HepG2 (cell line): ENCODE measurements around the gene FAM229A. TPM values are rescaled to one million over a fixed set of nuclear protein-coding genes. Genes with fewer than 3 reads are reported as not detected.

Source experiments
- ARID5B ChIP-seq: IDR thresholded peaks from 2 replicates; pipeline ENCODE4 v1.4.0; 2020; ENCODE audit warnings: mild to moderate bottlenecking, missing genetic modification reagents
- FOXO1 ChIP-seq: sonication (generic); formaldehyde crosslinking; IDR thresholded peaks from 2 replicates; pipeline ENCODE4 v1.4.0; 2020; ENCODE audit warnings: missing genetic modification reagents
- KDM5A ChIP-seq: fragments of 200-600 bp; sonication (generic); IDR thresholded peaks from 2 replicates; pipeline ENCODE4 v1.7.0; 2018; ENCODE audit warnings: antibody characterized with exemption, mild to moderate bottlenecking, low read length, borderline replicate concordance
- MAZ ChIP-seq, 2 experiments: sonication (generic) in 1 of 2; formaldehyde crosslinking in 1 of 2; IDR thresholded peaks; 2 replicates each; pipeline versions ENCODE4 v1.5.0 to v1.6.1; 2012 to 2020; ENCODE audit warnings: low read depth in 2 of 2, mild to moderate bottlenecking in 2 of 2, borderline replicate concordance in 1 of 2, improper control_type of control experiment in 1 of 2, low read length in 1 of 2, missing genetic modification reagents in 1 of 2, moderate library complexity in 1 of 2
- RBFOX2 ChIP-seq: fragments of 200-400 bp; formaldehyde crosslinking; IDR thresholded peaks from 2 replicates; pipeline ENCODE4 v1.6.1; 2017; ENCODE audit warnings: low read depth, mild to moderate bottlenecking, low read length
- SAFB2 ChIP-seq: sonication (generic); formaldehyde crosslinking; IDR thresholded peaks from 2 replicates; pipeline ENCODE4 v1.5.1; 2020; ENCODE audit warnings: missing genetic modification reagents, low read depth, mild to moderate bottlenecking, borderline replicate concordance
- SOX6 ChIP-seq, 2 experiments: fragments of 450-650 bp in 1 of 2; sonication (generic) in 1 of 2; formaldehyde crosslinking in 1 of 2; IDR thresholded peaks; 2 replicates each; pipeline versions ENCODE4 v1.4.0 to v1.6.1; 2017 to 2020; ENCODE audit warnings: antibody characterized with exemption in 1 of 2, mild to moderate bottlenecking in 1 of 2, missing genetic modification reagents in 1 of 2
- TEF ChIP-seq: sonication (generic); formaldehyde crosslinking; IDR thresholded peaks from 2 replicates; pipeline ENCODE4 v1.5.0; 2020; ENCODE audit warnings: missing genetic modification reagents
- ZMYM3 ChIP-seq: sonication (generic); formaldehyde crosslinking; IDR thresholded peaks from 2 replicates; pipeline ENCODE4 v1.5.1; 2020; ENCODE audit warnings: mild to moderate bottlenecking, missing genetic modification reagents
- ZNF253 ChIP-seq: sonication (generic); formaldehyde crosslinking; IDR thresholded peaks from 2 replicates; pipeline ENCODE4 v1.8.0; 2022; ENCODE audit warnings: mild to moderate bottlenecking, missing genetic modification reagents, borderline replicate concordance
- ZNF30 ChIP-seq: sonication (generic); formaldehyde crosslinking; IDR thresholded peaks from 2 replicates; pipeline ENCODE4 v1.5.0; 2020; ENCODE audit warnings: mild to moderate bottlenecking, missing genetic modification reagents
- ZNF367 ChIP-seq: sonication (generic); formaldehyde crosslinking; IDR thresholded peaks from 2 replicates; pipeline ENCODE4 v1.4.0; 2020; ENCODE audit warnings: missing genetic modification reagents, borderline replicate concordance
- ZNF546 ChIP-seq: sonication (generic); formaldehyde crosslinking; conservative IDR thresholded peaks from 2 replicates; pipeline ENCODE4 v1.8.1; 2023; ENCODE audit warnings: mild to moderate bottlenecking, missing genetic modification reagents
- ZNF841 ChIP-seq: sonication (generic); formaldehyde crosslinking; IDR thresholded peaks from 2 replicates; pipeline ENCODE4 v1.8.1; 2023; ENCODE audit warnings: missing genetic modification reagents, borderline replicate concordance
- ZNF850 ChIP-seq: sonication (generic); formaldehyde crosslinking; conservative IDR thresholded peaks from 2 replicates; pipeline ENCODE4 v1.9.0; 2021; ENCODE audit warnings: mild to moderate bottlenecking, missing genetic modification reagents
- polyA plus RNA-seq, 8 experiments: library from polyadenylated mRNA; depleted of rRNA in 3 of 8; stranded (reverse) in 7 of 8; unstranded in 1 of 8; fragments of >200 nt; fragmentation: Illumina TruSeq in 4 of 8; extraction: Trizol in 4 of 8; gene quantifications; 2 replicates each; pipeline versions ENCODE4 v1.2.1 to v1.2.3, GENCODE V29; 2011 to 2016; ENCODE audit warnings: low read depth in 4 of 8, missing spikeins in 1 of 8, mixed read lengths in 1 of 8; ENCODE audit not compliant: insufficient read depth in 1 of 8
- total RNA-seq, 5 experiments: library from RNA; depleted of rRNA; stranded (reverse); fragments of >200 nt; fragmentation: Illumina TruSeq; extraction: Trizol; gene quantifications; 2 replicates each; pipeline ENCODE4 v1.2.3, GENCODE V29; 2016; ENCODE audit warnings: low read depth in 1 of 5
- TF ChIP-seq, protein P1 (sequence below): sonication (generic); formaldehyde crosslinking; IDR thresholded peaks from 2 replicates; pipeline ENCODE4 v1.5.0; 2020; ENCODE audit warnings: missing genetic modification reagents, mild to moderate bottlenecking, borderline replicate concordance
- TF ChIP-seq, protein P2 (sequence below): sonication (generic); formaldehyde crosslinking; IDR thresholded peaks from 2 replicates; pipeline ENCODE4 v1.9.0; 2021; ENCODE audit warnings: missing genetic modification reagents, borderline replicate concordance
- TF ChIP-seq, protein P3 (sequence below): sonication (generic); formaldehyde crosslinking; IDR thresholded peaks from 2 replicates; pipeline ENCODE4 v1.4.0; 2020; ENCODE audit warnings: mild to moderate bottlenecking, missing genetic modification reagents

The FAM229A gene
- total and polyA plus RNA-seq, 2 of the 13 experiments (the other 11 are each of a cell fraction or from before 2014, with no cell fraction given), result 3.2 to 17.6 TPM

DNA sequence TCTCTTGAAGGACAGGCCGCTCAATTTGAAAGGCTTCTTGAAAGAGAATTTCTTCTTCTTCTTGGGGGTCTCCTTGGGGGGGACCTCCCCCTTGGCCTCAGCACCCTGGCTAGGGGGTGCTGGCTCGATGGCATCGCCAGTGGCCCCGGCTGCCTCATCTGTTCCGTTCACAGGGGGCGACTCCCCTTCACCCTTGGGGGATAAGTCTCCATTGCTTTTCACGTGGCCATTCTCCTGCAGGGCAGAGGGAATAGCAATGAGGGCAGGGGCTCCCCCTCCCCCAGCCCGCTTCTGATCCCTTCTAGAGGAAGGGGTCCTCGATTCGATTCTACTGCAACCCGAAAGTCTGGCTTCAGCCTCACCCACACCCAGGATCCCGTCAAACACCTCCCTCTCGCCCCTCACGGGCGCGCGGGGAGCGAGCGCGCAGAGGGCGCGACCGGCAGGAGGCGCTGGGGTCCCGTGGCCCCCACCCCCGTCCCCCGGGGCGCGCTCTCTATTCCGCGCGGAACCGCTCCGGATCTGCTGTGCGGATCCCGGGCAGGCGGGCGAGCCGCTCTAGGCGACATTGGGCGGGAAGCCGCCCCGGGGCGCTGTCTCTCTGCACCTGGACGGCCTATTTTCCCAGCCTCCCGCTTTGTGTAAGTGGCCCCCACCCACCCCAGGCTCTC lies 27.3 kb downstream of the FAM229A start (continued):
- TF ChIP-seq FOXO1 (CRISPR knock-in tag) (no peak), ZNF841 (CRISPR knock-in tag) (no peak), ZNF546 (CRISPR knock-in tag) (no peak), KDM5A (no peak), TEF (no peak), SAFB2 (CRISPR knock-in tag) (no peak), RBFOX2 (peak; percentile 73), MAZ (IDR thresholded peaks at IDR 0.05; ENCODE audit: borderline replicate concordance, low read depth, low read length) (peak; percentile 80; the same call in 1 of the 2 replicates), MAZ (CRISPR knock-in tag; IDR thresholded peaks at IDR 0.05; ENCODE audit: low read depth) (peak; percentile 79), SOX6 (IDR thresholded peaks at IDR 0.05) (no peak), SOX6 (CRISPR knock-in tag; IDR thresholded peaks at IDR 0.05) (no peak), ZNF30 (CRISPR knock-in tag) (no peak), ZNF253 (no peak), ZNF850 (CRISPR knock-in tag) (no peak), ARID5B (CRISPR knock-in tag) (peak; percentile 32; the same call in 1 of the 2 replicates), ZNF367 (CRISPR knock-in tag) (no peak), ZMYM3 (no peak)
- TF ChIP-seq, protein P1, sequence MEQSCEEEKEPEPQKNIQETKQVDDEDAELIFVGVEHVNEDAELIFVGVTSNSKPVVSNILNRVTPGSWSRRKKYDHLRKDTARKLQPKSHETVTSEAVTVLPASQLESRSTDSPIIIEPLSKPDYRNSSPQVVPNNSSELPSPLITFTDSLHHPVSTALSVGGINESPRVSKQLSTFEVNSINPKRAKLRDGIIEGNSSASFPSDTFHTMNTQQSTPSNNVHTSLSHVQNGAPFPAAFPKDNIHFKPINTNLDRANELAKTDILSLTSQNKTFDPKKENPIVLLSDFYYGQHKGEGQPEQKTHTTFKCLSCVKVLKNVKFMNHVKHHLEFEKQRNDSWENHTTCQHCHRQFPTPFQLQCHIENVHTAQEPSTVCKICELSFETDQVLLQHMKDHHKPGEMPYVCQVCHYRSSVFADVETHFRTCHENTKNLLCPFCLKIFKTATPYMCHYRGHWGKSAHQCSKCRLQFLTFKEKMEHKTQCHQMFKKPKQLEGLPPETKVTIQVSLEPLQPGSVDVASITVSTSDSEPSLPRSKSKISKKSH (CRISPR knock-in tag), result no peak
- TF ChIP-seq, protein P2, sequence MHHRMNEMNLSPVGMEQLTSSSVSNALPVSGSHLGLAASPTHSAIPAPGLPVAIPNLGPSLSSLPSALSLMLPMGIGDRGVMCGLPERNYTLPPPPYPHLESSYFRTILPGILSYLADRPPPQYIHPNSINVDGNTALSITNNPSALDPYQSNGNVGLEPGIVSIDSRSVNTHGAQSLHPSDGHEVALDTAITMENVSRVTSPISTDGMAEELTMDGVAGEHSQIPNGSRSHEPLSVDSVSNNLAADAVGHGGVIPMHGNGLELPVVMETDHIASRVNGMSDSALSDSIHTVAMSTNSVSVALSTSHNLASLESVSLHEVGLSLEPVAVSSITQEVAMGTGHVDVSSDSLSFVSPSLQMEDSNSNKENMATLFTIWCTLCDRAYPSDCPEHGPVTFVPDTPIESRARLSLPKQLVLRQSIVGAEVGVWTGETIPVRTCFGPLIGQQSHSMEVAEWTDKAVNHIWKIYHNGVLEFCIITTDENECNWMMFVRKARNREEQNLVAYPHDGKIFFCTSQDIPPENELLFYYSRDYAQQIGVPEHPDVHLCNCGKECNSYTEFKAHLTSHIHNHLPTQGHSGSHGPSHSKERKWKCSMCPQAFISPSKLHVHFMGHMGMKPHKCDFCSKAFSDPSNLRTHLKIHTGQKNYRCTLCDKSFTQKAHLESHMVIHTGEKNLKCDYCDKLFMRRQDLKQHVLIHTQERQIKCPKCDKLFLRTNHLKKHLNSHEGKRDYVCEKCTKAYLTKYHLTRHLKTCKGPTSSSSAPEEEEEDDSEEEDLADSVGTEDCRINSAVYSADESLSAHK (CRISPR knock-in tag), result no peak
- TF ChIP-seq, protein P3, sequence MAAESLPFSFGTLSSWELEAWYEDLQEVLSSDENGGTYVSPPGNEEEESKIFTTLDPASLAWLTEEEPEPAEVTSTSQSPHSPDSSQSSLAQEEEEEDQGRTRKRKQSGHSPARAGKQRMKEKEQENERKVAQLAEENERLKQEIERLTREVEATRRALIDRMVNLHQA, result no peak
